ENCODE results near the gene CECR2.
"Not testable (repeated sequence)": the region's sequence is repeated elsewhere in the genome, so short reads cannot be mapped to it uniquely, and the experiment has no call there.

The CECR2 gene

GRCh38 chr22:17513612-17514011 is 144.4 kb downstream of the CECR2 start:
- DNase-seq (ENCODE audit: low read depth) = no peak

GRCh38 chr22:17514084-17514483 is 144.8 kb downstream of the CECR2 start:
- no peak for DNase-seq (ENCODE audit: low read depth)

GRCh38 chr22:17518406-17518805 is 149.1 kb downstream of the CECR2 start:
- DNase-seq (ENCODE audit: low read depth) = no peak

- not testable (repeated sequence) for DNase-seq (ENCODE audit: low read depth)
Measured at GRCh38 chr22:17521971-17522370, 152.7 kb downstream of the CECR2 start.

- no peak for DNase-seq (ENCODE audit: low read depth)
Measured at GRCh38 chr22:17523925-17524324, 154.7 kb downstream of the CECR2 start.

- DNase-seq (ENCODE audit: low read depth) = no peak
Measured at GRCh38 chr22:17536269-17536668, 167.0 kb downstream of the CECR2 start.

- no peak for DNase-seq (ENCODE audit: low read depth)
Measured at GRCh38 chr22:17537155-17537554, 167.9 kb downstream of the CECR2 start.

- no peak for DNase-seq (ENCODE audit: low read depth)
Measured at GRCh38 chr22:17540481-17540880, 171.2 kb downstream of the CECR2 start.

GRCh38 chr22:17541476-17541875 is 172.2 kb downstream of the CECR2 start:
- no peak for DNase-seq (ENCODE audit: low read depth)

- no peak for DNase-seq (ENCODE audit: low read depth)
Measured at GRCh38 chr22:17542452-17542851, 173.2 kb downstream of the CECR2 start.

- no peak for DNase-seq (ENCODE audit: low read depth)
Measured at GRCh38 chr22:17548010-17548755, 178.9 kb downstream of the CECR2 start.

- no peak for DNase-seq (ENCODE audit: low read depth)
Measured at GRCh38 chr22:17548756-17549035, 179.4 kb downstream of the CECR2 start.

- DNase-seq (ENCODE audit: low read depth) = no peak
Measured at GRCh38 chr22:17549183-17549582, 179.9 kb downstream of the CECR2 start.

GRCh38 chr22:17549655-17550054 is 180.4 kb downstream of the CECR2 start:
- no peak for DNase-seq (ENCODE audit: low read depth)

- no peak for DNase-seq (ENCODE audit: low read depth)
Measured at GRCh38 chr22:17552737-17553136, 183.5 kb downstream of the CECR2 start.

GRCh38 chr22:17554814-17555213 is 185.6 kb downstream of the CECR2 start:
- DNase-seq (ENCODE audit: low read depth) = no peak

GRCh38 chr22:17559188-17559587 is 189.9 kb downstream of the CECR2 start:
- DNase-seq (ENCODE audit: low read depth) = no peak

GRCh38 chr22:17562906-17563870 is 193.9 kb downstream of the CECR2 start, which contains the start of gene SLC25A18:
Gene SLC25A18 (plus strand): TSS chr22:17563498. CDS start chr22:17579945, 16,447 bp downstream.
- no peak for DNase-seq (ENCODE audit: low read depth)

- DNase-seq (ENCODE audit: low read depth) = no peak
Measured at GRCh38 chr22:17563936-17564391, 194.7 kb downstream of the CECR2 start.

- DNase-seq (ENCODE audit: low read depth) = not testable (repeated sequence)
Measured at GRCh38 chr22:17566016-17566687, 196.9 kb downstream of the CECR2 start.

GRCh38 chr22:17566776-17567175 is 197.5 kb downstream of the CECR2 start:
- no peak for DNase-seq (ENCODE audit: low read depth)

GRCh38 chr22:17569971-17570511 is 200.8 kb downstream of the CECR2 start:
- no peak for DNase-seq (ENCODE audit: low read depth)
